ENCODE measurements around the gene CHST12.

DNA sequence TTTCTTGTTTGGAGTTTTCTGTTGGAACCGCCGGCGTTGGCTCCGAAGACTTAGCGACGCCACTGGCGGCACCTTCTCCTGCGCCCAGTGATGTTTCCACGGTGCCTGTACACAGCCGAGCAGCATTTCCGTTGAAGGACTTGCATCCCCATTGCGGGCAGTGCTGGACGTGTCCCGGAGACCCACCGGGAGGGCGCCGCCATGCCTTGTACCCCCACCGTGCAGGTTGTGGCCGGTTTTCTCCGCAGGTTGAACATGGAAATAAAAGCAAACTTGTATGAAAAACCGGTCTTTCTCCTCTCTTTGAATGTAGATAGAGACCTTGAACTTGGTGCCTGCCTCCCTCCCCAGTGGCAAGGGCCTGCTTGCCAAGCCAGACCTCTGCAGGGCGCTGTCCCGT lies 22.9 kb upstream of the CHST12 start:
- TF ChIP-seq, protein P1, sequence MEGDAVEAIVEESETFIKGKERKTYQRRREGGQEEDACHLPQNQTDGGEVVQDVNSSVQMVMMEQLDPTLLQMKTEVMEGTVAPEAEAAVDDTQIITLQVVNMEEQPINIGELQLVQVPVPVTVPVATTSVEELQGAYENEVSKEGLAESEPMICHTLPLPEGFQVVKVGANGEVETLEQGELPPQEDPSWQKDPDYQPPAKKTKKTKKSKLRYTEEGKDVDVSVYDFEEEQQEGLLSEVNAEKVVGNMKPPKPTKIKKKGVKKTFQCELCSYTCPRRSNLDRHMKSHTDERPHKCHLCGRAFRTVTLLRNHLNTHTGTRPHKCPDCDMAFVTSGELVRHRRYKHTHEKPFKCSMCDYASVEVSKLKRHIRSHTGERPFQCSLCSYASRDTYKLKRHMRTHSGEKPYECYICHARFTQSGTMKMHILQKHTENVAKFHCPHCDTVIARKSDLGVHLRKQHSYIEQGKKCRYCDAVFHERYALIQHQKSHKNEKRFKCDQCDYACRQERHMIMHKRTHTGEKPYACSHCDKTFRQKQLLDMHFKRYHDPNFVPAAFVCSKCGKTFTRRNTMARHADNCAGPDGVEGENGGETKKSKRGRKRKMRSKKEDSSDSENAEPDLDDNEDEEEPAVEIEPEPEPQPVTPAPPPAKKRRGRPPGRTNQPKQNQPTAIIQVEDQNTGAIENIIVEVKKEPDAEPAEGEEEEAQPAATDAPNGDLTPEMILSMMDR (conservative IDR thresholded peaks at IDR 0.05; ENCODE audit: low read length), result no peak
- TF ChIP-seq EZH2phosphoT487 (IDR thresholded peaks at IDR 0.05; ENCODE audit: borderline replicate concordance, low read depth, low read length), result no peak
